GM13977 (cell line): ENCODE measurements around the gene UGT1A5.

Experiments used
- DNase-seq: peaks from one replicate; pipeline ENCODE4 v3.0.0; 2012; ENCODE audit warnings: low spot score
- CTCF ChIP-seq: IDR thresholded peaks from 2 replicates; pipeline ENCODE4 v1.5.1; 2012; ENCODE audit warnings: mild to moderate bottlenecking, control low read depth; ENCODE audit not compliant: insufficient read depth; ENCODE audit errors: extremely low read depth, missing control alignments
- in situ Hi-C: fragments of 300-500 bp; cut with MboI; formaldehyde crosslinking; loops from one replicate; pipeline ENCODE4 v1.12.0; 2022; ENCODE audit warnings: low sequenced_read_pairs, low pct_unique_long_range_greater_than_20kb, mixed read lengths, inconsistent platforms; ENCODE audit not compliant: unreplicated experiment

The UGT1A5 gene

GRCh38 chr2:233811732-233812131 is 99.0 kb downstream of the UGT1A5 start:
- in situ Hi-C loops = no loop called here

GRCh38 chr2:233813236-233814055 is 100.7 kb downstream of the UGT1A5 start:
- no peak for DNase-seq
- in situ Hi-C loops = no loop called here
- TF ChIP-seq CTCF = no peak

More at GRCh38 chr2:233811732-233812131, 99.0 kb downstream of the UGT1A5 start:
- DNase-seq = no peak
- TF ChIP-seq CTCF = no peak

GRCh38 chr2:233814056-233814835 is 101.5 kb downstream of the UGT1A5 start:
- no peak for DNase-seq

GRCh38 chr2:233815861-233816260 is 103.2 kb downstream of the UGT1A5 start:
- DNase-seq = no peak
- no peak for TF ChIP-seq CTCF
- in situ Hi-C loops = no loop called here

More at GRCh38 chr2:233814056-233814835, 101.5 kb downstream of the UGT1A5 start:
- in situ Hi-C loops = no loop called here
- no peak for TF ChIP-seq CTCF

- in situ Hi-C loops = no loop called here
- DNase-seq = no peak
- TF ChIP-seq CTCF = no peak
Observed at GRCh38 chr2:233816334-233816733, 103.6 kb downstream of the UGT1A5 start.

GRCh38 chr2:233816771-233817170 is 104.1 kb downstream of the UGT1A5 start:
- no peak for DNase-seq
- TF ChIP-seq CTCF = no peak
- in situ Hi-C loops = no loop called here
